Thoracic aorta (tissue), 2 donors: Measurements from ENCODE around the gene VAPA. TPM values are rescaled to one million over a fixed set of nuclear protein-coding genes. Genes with fewer than 3 reads are reported as not detected.

Source experiments
- ATAC-seq: fragments of 150-250 bp; one replicate; pipeline ENCODE4 v1.8.0; 2017; ENCODE audit warnings: low read depth; ENCODE audit not compliant: insufficient number of reproducible peaks, low FRiP score
- DNase-seq: peaks from one replicate; pipeline ENCODE4 v3.0.0-alpha.2; 2020; ENCODE audit warnings: low spot score
- H3K27ac ChIP-seq, 2 donors: fragments of 200-600 bp; sonication (generic); 1 replicate in 1 of 2; 2 replicates in 1 of 2; pipeline ENCODE4 v1.5.1; 2016; ENCODE audit warnings: mild to moderate bottlenecking in 2 of 2, moderate library complexity in 2 of 2
- H3K27me3 ChIP-seq: fragments of 200-600 bp; sonication (generic); replicated peaks from 2 replicates; pipeline ENCODE4 v1.6.0; 2016; ENCODE audit warnings: mild to moderate bottlenecking; ENCODE audit not compliant: insufficient read depth
- H3K36me3 ChIP-seq: fragments of 200-600 bp; sonication (generic); one replicate; pipeline ENCODE4 v1.5.1; 2016
- H3K4me1 ChIP-seq, 2 donors: fragments of 200-600 bp; sonication (generic); 1 replicate in 1 of 2; 2 replicates in 1 of 2; pipeline versions ENCODE4 v1.5.1 to v1.6.0; 2016; ENCODE audit warnings: low read depth in 2 of 2, mild to moderate bottlenecking in 1 of 2; ENCODE audit not compliant: control insufficient read depth in 1 of 2
- H3K4me3 ChIP-seq: fragments of 200-600 bp; sonication (generic); 2 replicates; pipeline ENCODE4 v1.5.1; 2016; ENCODE audit warnings: mild to moderate bottlenecking
- H3K9me3 ChIP-seq: fragments of 200-600 bp; sonication (generic); 2 replicates; pipeline ENCODE4 v1.5.1; 2016
- total RNA-seq, 2 donors: library from RNA; depleted of rRNA; stranded (reverse); fragments of >200 nt; gene quantifications; one replicate each; pipeline versions ENCODE4 v1.1.0 to v1.2.3, GENCODE V29; 2016
- TF ChIP-seq, protein P1 (sequence below): fragments of 200-600 bp; sonication (generic); IDR thresholded peaks from one replicate; pipeline ENCODE4 v1.5.1; 2019; ENCODE audit warnings: antibody characterized with exemption

VAPA gene
- total RNA-seq, 2 donors from 2014 or later: 171 to 195 TPM

DNA sequence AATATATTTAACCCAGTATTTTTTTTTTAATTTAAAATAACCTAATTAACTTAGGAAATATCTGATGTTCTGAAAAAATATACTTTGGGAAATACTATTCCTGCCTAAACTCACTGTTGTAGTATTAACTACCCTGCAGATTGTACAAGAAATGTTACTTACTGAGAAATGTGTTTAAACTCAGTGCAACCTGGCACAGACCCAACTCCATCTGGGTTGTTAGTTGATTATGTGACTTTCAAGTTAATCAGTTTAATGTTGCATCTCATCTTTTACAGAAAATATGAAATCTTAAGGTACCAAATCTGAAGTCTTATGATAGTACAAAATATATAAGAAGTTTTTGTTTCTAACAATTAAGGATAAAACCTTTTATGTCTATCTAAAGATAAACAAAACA lies 27.3 kb downstream of the VAPA start:
- Histone ChIP-seq H3K4me1 (no peaks in the 10 kb centered on the region), H3K27ac (no peak overlapping the region), H3K9me3 (no peaks in the 10 kb centered on the region), H3K4me3 (no peak overlapping the region), H3K36me3 (peaks cover 13% of the 10 kb centered on the region), H3K27me3 (no peaks in the 10 kb centered on the region)
- ATAC-seq (no peak), DNase-seq (no peak)
- TF ChIP-seq, protein P1, sequence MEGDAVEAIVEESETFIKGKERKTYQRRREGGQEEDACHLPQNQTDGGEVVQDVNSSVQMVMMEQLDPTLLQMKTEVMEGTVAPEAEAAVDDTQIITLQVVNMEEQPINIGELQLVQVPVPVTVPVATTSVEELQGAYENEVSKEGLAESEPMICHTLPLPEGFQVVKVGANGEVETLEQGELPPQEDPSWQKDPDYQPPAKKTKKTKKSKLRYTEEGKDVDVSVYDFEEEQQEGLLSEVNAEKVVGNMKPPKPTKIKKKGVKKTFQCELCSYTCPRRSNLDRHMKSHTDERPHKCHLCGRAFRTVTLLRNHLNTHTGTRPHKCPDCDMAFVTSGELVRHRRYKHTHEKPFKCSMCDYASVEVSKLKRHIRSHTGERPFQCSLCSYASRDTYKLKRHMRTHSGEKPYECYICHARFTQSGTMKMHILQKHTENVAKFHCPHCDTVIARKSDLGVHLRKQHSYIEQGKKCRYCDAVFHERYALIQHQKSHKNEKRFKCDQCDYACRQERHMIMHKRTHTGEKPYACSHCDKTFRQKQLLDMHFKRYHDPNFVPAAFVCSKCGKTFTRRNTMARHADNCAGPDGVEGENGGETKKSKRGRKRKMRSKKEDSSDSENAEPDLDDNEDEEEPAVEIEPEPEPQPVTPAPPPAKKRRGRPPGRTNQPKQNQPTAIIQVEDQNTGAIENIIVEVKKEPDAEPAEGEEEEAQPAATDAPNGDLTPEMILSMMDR: no peak

DNA sequence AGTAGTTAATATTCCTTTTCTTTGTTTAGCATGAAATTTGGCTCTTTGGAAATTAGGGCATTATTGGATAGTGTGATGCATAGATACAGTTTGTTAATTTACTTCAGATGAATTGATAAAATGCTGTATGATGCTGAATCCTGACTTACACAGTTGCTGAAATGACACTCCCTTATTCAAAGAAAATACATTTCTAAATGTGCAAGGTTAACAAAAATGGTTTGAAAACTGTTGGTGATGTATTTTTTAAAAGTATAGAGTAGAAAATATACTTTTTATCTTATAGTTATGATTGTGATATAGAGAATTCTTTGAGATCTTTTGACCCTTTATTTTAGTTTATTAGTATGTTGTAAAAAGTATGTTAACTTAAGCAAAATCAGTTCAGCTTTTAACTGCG lies 27.8 kb downstream of the VAPA start:
- ATAC-seq: no peak
- peaks cover 9% of the 10 kb centered on the region for H3K36me3 ChIP-seq
- no peak for DNase-seq

DNA sequence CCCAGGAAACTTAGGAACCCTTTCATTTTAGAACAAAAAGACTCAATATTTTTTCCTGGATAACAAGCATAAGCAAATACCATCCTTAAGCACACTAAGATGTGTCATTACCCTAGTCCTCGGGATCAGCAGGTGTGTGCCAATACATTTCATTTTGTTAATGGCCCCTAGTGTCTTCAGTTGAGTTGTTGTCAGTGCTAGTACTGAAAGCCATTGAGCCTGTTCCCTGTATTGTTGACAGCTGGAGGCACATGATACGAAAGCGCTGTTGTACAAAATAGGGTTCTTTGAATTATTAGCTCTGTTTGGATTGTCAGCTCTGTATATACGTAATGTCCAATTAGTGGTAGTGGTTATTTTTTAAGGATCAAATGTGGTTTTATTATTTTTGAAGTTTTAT lies 29.5 kb downstream of the VAPA start:
- H3K9me3 ChIP-seq: no peaks in the 10 kb centered on the region
- H3K27me3 ChIP-seq: no peaks in the 10 kb centered on the region
- no peaks in the 10 kb centered on the region for H3K4me1 ChIP-seq
- H3K27ac ChIP-seq: no peak overlapping the region
- TF ChIP-seq, protein P1: no peak
- ATAC-seq (no peak), DNase-seq (no peak)
- peaks cover 5% of the 10 kb centered on the region for H3K36me3 ChIP-seq
- no peak overlapping the region for H3K4me3 ChIP-seq

More for the DNA sequence above, 27.8 kb downstream of the VAPA start:
- Histone ChIP-seq H3K4me3 (no peak overlapping the region), H3K27ac (no peak overlapping the region), H3K9me3 (no peaks in the 10 kb centered on the region), H3K27me3 (no peaks in the 10 kb centered on the region), H3K4me1 (no peaks in the 10 kb centered on the region)
- TF ChIP-seq, protein P1: no peak

DNA sequence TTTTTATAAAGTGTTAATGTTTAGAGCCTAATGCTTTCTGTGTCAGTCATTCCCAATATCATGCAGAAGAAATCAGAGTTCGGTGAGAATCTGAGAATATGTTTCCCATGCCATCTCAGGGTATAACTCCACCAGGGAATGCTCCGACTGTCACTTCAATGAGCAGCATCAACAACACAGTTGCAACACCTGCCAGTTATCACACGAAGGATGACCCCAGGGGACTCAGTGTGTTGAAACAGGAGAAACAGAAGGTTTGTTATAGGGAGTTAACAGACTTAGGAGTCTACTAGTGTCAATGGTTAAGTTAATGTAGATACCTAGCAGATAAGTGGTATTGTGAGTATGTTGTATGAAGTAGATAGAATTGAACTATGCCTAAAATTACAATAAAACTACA lies 31.0 kb downstream of the VAPA start:
- H3K27me3 ChIP-seq: no peaks in the 10 kb centered on the region
- no peak for ATAC-seq
- no peaks in the 10 kb centered on the region for H3K9me3 ChIP-seq
- H3K4me3 ChIP-seq: no peak overlapping the region
- no peak overlapping the region for H3K27ac ChIP-seq
- H3K36me3 ChIP-seq: peaks cover 5% of the 10 kb centered on the region
- no peaks in the 10 kb centered on the region for H3K4me1 ChIP-seq
- no peak for DNase-seq
- TF ChIP-seq, protein P1: no peak

DNA sequence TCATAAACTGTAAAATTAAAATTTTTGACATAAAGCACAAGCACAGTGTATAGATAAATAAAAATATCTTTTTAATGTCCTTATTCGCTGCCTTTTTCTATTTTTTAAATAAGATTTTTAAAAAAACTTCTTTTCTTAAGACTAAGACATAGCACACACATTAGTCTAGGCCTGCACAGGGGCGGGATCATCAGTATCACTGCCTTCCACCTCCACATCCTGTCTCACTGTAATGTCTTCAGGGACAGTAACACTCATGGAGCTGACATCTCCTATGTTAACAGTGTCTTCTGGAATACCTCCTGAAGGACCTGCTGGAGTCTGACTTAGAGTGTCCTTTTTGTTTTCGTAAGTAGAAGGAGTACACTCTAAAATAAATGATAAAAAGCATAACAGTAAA lies 33.0 kb downstream of the VAPA start:
- no peak overlapping the region for H3K27ac ChIP-seq
- ATAC-seq (no peak), DNase-seq (no peak)
- peaks cover 11% of the 10 kb centered on the region for H3K36me3 ChIP-seq
- TF ChIP-seq, protein P1: no peak
- no peak overlapping the region for H3K4me3 ChIP-seq
- no peaks in the 10 kb centered on the region for H3K9me3 ChIP-seq
- H3K27me3 ChIP-seq: no peaks in the 10 kb centered on the region
- H3K4me1 ChIP-seq: peaks cover 2 to 4% of the 10 kb centered on the region in 2 donors
